IPS-NIHi7 (cell line): ENCODE results near the gene RPL37A.

Experiments used
- DNase-seq: peaks from one replicate; pipeline ENCODE4 v3.0.0; 2012; ENCODE audit warnings: mixed read lengths; ENCODE audit errors: extremely low spot score

RPL37A gene

GRCh38 chr2:216548901-216549331 lies 50.3 kb downstream of the RPL37A start:
- DNase-seq: no peak

GRCh38 chr2:216549926-216550690 lies 51.5 kb downstream of the RPL37A start:
- DNase-seq: peak; percentile 74

GRCh38 chr2:216551234-216552068 lies 52.8 kb downstream of the RPL37A start:
- no peak for DNase-seq

GRCh38 chr2:216553093-216553478 lies 54.4 kb downstream of the RPL37A start:
- DNase-seq: peak; percentile 49
